GM12878 (cell line): ENCODE data around the gene MRPS12. TPM values are rescaled to one million over a fixed set of nuclear protein-coding genes. Genes with fewer than 3 reads are reported as not detected.

ENCODE experiments used
- BCLAF1 ChIP-seq: fragments of 450-650 bp; IDR thresholded peaks from 2 replicates; pipeline ENCODE4 v1.6.1; 2017; ENCODE audit warnings: antibody characterized with exemption, mild to moderate bottlenecking, moderate library complexity
- CBFB ChIP-seq: IDR thresholded peaks from 2 replicates; pipeline ENCODE4 v1.6.1; 2016; ENCODE audit warnings: antibody characterized with exemption, low read depth
- EP300 ChIP-seq, 2 experiments: fragments of 150-350 bp in 1 of 2; IDR thresholded peaks; 2 replicates each; pipeline ENCODE4 v1.6.1; 2011 to 2012; ENCODE audit warnings: low read depth in 2 of 2, low read length in 2 of 2, borderline replicate concordance in 1 of 2, improper control_type of control experiment in 1 of 2, inconsistent platforms in 1 of 2; ENCODE audit not compliant: control insufficient read depth in 1 of 2
- GATAD2B ChIP-seq: fragments of 450-650 bp; conservative IDR thresholded peaks from 2 replicates; pipeline ENCODE4 v1.6.1; 2017; ENCODE audit warnings: low read depth, mild to moderate bottlenecking, moderate library complexity
- IKZF1 ChIP-seq: fragments of 450-650 bp; conservative IDR thresholded peaks from 2 replicates; pipeline ENCODE4 v1.6.1; 2017; ENCODE audit warnings: antibody characterized with exemption, mild to moderate bottlenecking
- JUNB ChIP-seq: IDR thresholded peaks from 2 replicates; pipeline ENCODE4 v1.6.1; 2016; ENCODE audit warnings: antibody characterized with exemption, mild to moderate bottlenecking
- MLLT1 ChIP-seq: fragments of 450-650 bp; IDR thresholded peaks from 2 replicates; pipeline ENCODE4 v1.6.1; 2016; ENCODE audit warnings: mild to moderate bottlenecking
- MTA2 ChIP-seq: fragments of 450-650 bp; IDR thresholded peaks from 2 replicates; pipeline ENCODE4 v1.6.1; 2016; ENCODE audit warnings: low read depth, mild to moderate bottlenecking, moderate library complexity
- MYC ChIP-seq: IDR thresholded peaks from 2 replicates; pipeline ENCODE4 v1.6.1; 2011; ENCODE audit warnings: mild to moderate bottlenecking, low read length, moderate library complexity, inconsistent platforms; ENCODE audit not compliant: insufficient read depth, insufficient replicate concordance, insufficient read length, severe bottlenecking
- NFIC ChIP-seq: IDR thresholded peaks from 2 replicates; pipeline ENCODE4 v1.6.1; 2012; ENCODE audit warnings: low read depth, mild to moderate bottlenecking, inconsistent platforms, low read length, moderate library complexity
- RAD21 ChIP-seq: IDR thresholded peaks from 2 replicates; pipeline ENCODE4 v1.6.1; 2011; ENCODE audit warnings: mild to moderate bottlenecking, low read depth, low read length, moderate library complexity; ENCODE audit not compliant: insufficient read depth
- RUNX3 ChIP-seq: IDR thresholded peaks from 2 replicates; pipeline ENCODE4 v1.6.1; 2012; ENCODE audit warnings: low read length, inconsistent platforms
- SPI1 ChIP-seq: IDR thresholded peaks from 2 replicates; pipeline ENCODE4 v1.6.1; 2011; ENCODE audit warnings: low read depth, mild to moderate bottlenecking, low read length, moderate library complexity, borderline replicate concordance; ENCODE audit not compliant: insufficient read depth
- TCF12 ChIP-seq: IDR thresholded peaks from 2 replicates; pipeline ENCODE4 v1.6.1; 2011; ENCODE audit warnings: low read depth, mild to moderate bottlenecking, low read length
- USF1 ChIP-seq: IDR thresholded peaks from 2 replicates; pipeline ENCODE4 v1.6.1; 2011; ENCODE audit warnings: borderline replicate concordance, low read depth, mild to moderate bottlenecking, moderate library complexity, mixed read lengths, low read length; ENCODE audit not compliant: insufficient read depth; ENCODE audit errors: extremely low read length
- ZBED1 ChIP-seq: IDR thresholded peaks from 2 replicates; pipeline ENCODE4 v1.6.1; 2016; ENCODE audit warnings: borderline replicate concordance
- ZNF217 ChIP-seq: fragments of 450-650 bp; IDR thresholded peaks from 2 replicates; pipeline ENCODE4 v1.6.1; 2017; ENCODE audit warnings: antibody characterized with exemption, mild to moderate bottlenecking
- ZNF24 ChIP-seq: fragments of 450-650 bp; IDR thresholded peaks from 2 replicates; pipeline ENCODE4 v1.6.1; 2017; ENCODE audit warnings: antibody characterized with exemption, mild to moderate bottlenecking
- polyA plus RNA-seq, 11 experiments: library from polyadenylated mRNA; depleted of rRNA in 4 of 11; unstranded in 6 of 11; stranded (reverse) in 5 of 11; fragments of >200 nt; fragmentation: Nextera tagmentation in 4 of 11; fragmentation: Illumina TruSeq in 1 of 11; extraction: Ambion mirVana in 4 of 11; extraction: Trizol in 1 of 11; gene quantifications; 1 replicate in 1 of 11; 2 replicates in 10 of 11; pipeline versions ENCODE4 v1.2.1 to v1.2.3, GENCODE V29; 2011 to 2016; ENCODE audit warnings: inconsistent platforms in 2 of 11, missing spikeins in 2 of 11, low read depth in 1 of 11
- total RNA-seq, 4 experiments: library from RNA; depleted of rRNA in 3 of 4; stranded (reverse); fragments of >200 nt in 3 of 4; fragmentation: Illumina TruSeq in 1 of 4; extraction: Trizol in 1 of 4; gene quantifications; 2 replicates each; pipeline versions ENCODE4 v1.2.1 to v1.2.3, GENCODE V29; 2013 to 2021
- TF ChIP-seq, protein P1 (sequence below): fragments of 450-650 bp; conservative IDR thresholded peaks from 2 replicates; pipeline ENCODE4 v1.6.1; 2017; ENCODE audit warnings: mild to moderate bottlenecking, moderate library complexity
- TF ChIP-seq, protein P2 (sequence below): IDR thresholded peaks from 2 replicates; pipeline ENCODE4 v1.6.1; 2011; ENCODE audit warnings: borderline replicate concordance, low read depth, mild to moderate bottlenecking, moderate library complexity, low read length; ENCODE audit not compliant: insufficient read depth, poor library complexity, severe bottlenecking

MRPS12 gene
- total and polyA plus RNA-seq, 10 of the 15 experiments (the other 5 are each of a cell fraction or from before 2014, with no cell fraction given) = 7.3 to 205 (median 77.3) TPM

GRCh38 chr19:38977445-38978325 lies 46.9 kb downstream of the MRPS12 start (continued):
- TF ChIP-seq, protein P1, sequence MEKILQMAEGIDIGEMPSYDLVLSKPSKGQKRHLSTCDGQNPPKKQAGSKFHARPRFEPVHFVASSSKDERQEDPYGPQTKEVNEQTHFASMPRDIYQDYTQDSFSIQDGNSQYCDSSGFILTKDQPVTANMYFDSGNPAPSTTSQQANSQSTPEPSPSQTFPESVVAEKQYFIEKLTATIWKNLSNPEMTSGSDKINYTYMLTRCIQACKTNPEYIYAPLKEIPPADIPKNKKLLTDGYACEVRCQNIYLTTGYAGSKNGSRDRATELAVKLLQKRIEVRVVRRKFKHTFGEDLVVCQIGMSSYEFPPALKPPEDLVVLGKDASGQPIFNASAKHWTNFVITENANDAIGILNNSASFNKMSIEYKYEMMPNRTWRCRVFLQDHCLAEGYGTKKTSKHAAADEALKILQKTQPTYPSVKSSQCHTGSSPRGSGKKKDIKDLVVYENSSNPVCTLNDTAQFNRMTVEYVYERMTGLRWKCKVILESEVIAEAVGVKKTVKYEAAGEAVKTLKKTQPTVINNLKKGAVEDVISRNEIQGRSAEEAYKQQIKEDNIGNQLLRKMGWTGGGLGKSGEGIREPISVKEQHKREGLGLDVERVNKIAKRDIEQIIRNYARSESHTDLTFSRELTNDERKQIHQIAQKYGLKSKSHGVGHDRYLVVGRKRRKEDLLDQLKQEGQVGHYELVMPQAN = peak; percentile 68
- TF ChIP-seq TCF12 = peak; percentile 70
- TF ChIP-seq NFIC = peak; percentile 94
- TF ChIP-seq MYC = no peak
- TF ChIP-seq, protein P2, sequence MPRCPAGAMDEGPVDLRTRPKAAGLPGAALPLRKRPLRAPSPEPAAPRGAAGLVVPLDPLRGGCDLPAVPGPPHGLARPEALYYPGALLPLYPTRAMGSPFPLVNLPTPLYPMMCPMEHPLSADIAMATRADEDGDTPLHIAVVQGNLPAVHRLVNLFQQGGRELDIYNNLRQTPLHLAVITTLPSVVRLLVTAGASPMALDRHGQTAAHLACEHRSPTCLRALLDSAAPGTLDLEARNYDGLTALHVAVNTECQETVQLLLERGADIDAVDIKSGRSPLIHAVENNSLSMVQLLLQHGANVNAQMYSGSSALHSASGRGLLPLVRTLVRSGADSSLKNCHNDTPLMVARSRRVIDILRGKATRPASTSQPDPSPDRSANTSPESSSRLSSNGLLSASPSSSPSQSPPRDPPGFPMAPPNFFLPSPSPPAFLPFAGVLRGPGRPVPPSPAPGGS = peak; percentile 57
- TF ChIP-seq USF1 = no peak
- TF ChIP-seq ZBED1 = peak; percentile 89; the same call in 1 of the 2 replicates
- peak; percentile 83 for TF ChIP-seq CBFB
- peak; percentile 97 for TF ChIP-seq ZNF217
- peak; percentile 94 for TF ChIP-seq RUNX3
- 0 out of 2 replicates have a peak, but pooled peaks have one; percentile 14 for TF ChIP-seq ZNF24
- TF ChIP-seq RAD21 = peak; percentile 29
- peak; percentile 77; the same call in 1 of the 2 replicates for TF ChIP-seq MTA2
- peak; percentile 99 for TF ChIP-seq JUNB
- TF ChIP-seq SPI1 = no peak
- TF ChIP-seq EP300 (IDR thresholded peaks at IDR 0.05; ENCODE audit: borderline replicate concordance in 1 of 2, control insufficient read depth in 1 of 2, low read depth in 2 of 2, low read length in 2 of 2) = peak; percentile 35 to 40; a peak in 1 of 4 replicates
- TF ChIP-seq BCLAF1 = no peak
- TF ChIP-seq IKZF1 = peak; percentile 96
- TF ChIP-seq GATAD2B = peak; percentile 59; the same call in 1 of the 2 replicates
- TF ChIP-seq MLLT1 = no peak
